ENCODE results near the gene SUCLA2.

Gene SUCLA2

GRCh38 chr13:47898080-47898479 is 103.0 kb downstream of the SUCLA2 start:
- DNase-seq: no peak

DNA sequence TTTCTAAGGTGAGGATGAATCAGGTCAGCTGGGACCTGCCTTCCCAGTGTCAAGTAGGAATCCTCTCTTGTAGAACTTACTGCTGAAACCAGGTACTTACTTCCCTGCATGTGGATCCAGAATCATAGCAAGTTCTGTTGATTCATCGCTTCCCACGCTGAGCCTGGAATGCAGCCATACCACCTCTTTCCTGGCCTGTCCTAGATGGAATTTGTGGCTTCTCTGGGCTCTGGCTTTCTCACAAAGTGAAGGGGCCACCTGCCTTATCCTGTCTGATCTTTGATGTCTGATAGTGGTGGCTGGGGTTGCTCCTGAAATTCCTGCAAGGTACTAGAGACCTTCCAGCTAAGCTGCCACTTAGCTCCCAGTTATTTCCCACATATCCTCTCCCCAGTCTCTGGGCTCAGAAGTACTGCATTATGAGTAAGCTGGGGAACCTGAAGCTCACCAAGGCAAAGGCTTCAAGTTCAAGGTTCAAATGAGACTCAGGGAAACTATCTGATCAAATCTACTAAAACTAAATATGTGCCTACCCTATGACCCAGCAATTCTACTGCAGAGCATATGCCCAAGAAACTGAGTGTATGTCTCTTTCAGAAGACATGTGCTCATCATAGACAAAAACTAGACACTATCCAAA is 103.5 kb downstream of the SUCLA2 start:
- DNase-seq: no peak

- DNase-seq: no peak
Observed at GRCh38 chr13:47896546-47896945, 104.5 kb downstream of the SUCLA2 start.

DNA sequence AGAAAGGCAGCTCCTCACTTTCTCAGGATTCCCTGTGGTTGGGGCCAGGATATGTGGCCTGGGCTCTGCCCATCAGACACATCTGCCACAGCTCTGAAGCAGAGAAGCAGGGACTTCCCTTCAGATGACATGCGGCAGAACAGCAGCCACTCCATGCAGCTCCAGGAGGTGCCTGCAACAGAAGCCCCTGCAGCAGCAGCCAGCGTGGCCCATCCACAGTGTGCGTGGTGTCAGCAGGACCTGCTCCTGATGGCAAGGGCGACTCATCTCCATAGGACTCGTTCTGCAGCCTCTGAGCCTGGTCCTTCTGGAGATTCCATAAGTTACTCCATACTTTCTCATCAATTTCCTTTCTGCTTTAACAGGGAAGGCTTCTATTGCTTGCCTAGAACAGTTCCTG is 105.0 kb downstream of the SUCLA2 start:
- no peak for DNase-seq

DNA sequence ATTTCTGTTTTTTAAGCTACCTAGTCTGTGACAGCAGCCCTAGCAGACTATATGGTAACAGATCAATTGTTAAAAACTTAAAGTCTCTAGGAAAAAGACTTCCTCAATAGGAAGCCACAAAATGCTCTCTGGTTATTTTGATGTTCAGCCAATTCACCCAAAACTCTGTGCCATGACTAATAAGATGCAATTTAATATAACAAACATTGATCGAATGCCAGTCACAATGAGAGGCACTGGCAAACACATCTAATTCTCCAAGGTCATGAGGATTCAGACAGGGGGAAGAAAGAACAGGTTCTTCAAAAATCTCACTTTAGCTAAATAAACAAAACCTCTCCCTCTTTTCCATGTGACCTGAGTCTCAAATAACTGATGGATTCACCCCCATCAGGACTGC is 107.5 kb downstream of the SUCLA2 start:
- DNase-seq: no peak
